Endothelial cell (in vitro differentiated cells): ENCODE measurements around the gene TFG. TPM values are rescaled to one million over a fixed set of nuclear protein-coding genes. Genes with fewer than 3 reads are reported as not detected.

Experiments used
- DNase-seq: peaks from one replicate; pipeline ENCODE4 v3.0.0; 2021; ENCODE audit warnings: low spot score
- H3K27ac Mint-ChIP-seq: one replicate; pipeline ENCODE4 v1.8.0; 2021; ENCODE audit warnings: mixed read lengths, inconsistent platforms; ENCODE audit not compliant: unreplicated experiment
- H3K27me3 Mint-ChIP-seq: one replicate; pipeline ENCODE4 v1.8.0; 2021; ENCODE audit warnings: mild to moderate bottlenecking, moderate library complexity, mixed read lengths, inconsistent platforms; ENCODE audit not compliant: unreplicated experiment
- H3K36me3 Mint-ChIP-seq: one replicate; pipeline ENCODE4 v1.8.0; 2021; ENCODE audit warnings: mild to moderate bottlenecking, low read depth, mixed read lengths, inconsistent platforms; ENCODE audit not compliant: unreplicated experiment
- H3K4me1 Mint-ChIP-seq: one replicate; pipeline ENCODE4 v1.8.0; 2021; ENCODE audit warnings: mild to moderate bottlenecking, mixed read lengths, inconsistent platforms; ENCODE audit not compliant: unreplicated experiment
- H3K4me3 Mint-ChIP-seq: one replicate; pipeline ENCODE4 v1.8.0; 2021; ENCODE audit warnings: mild to moderate bottlenecking, mixed read lengths, inconsistent platforms; ENCODE audit not compliant: unreplicated experiment
- H3K9me3 Mint-ChIP-seq: one replicate; pipeline ENCODE4 v1.8.0; 2021; ENCODE audit warnings: mixed read lengths, inconsistent platforms; ENCODE audit not compliant: unreplicated experiment
- CTCF ChIP-seq: fragments of 200-600 bp; sonication (generic); IDR thresholded peaks from one replicate; pipeline ENCODE4 v1.5.0; 2021; ENCODE audit warnings: antibody characterized with exemption; ENCODE audit not compliant: unreplicated experiment
- total RNA-seq: library from RNA; stranded (reverse); fragmentation: NEBNext Ultra II Directional; extraction: Animal tissue kit (Norgen Biotek cat#: 25700); gene quantifications from one replicate; pipeline ENCODE4 v1.2.1, GENCODE V29; 2021; ENCODE audit not compliant: unreplicated experiment

The TFG gene
- total RNA-seq, 1 donor from 2014 or later = 74.7 TPM

GRCh38 chr3:100775226-100775625, 65.9 kb downstream of the TFG start:
- no peaks in the 10 kb centered on the region for H3K36me3 Mint-ChIP-seq
- no peaks in the 10 kb centered on the region for H3K9me3 Mint-ChIP-seq
- no peak for TF ChIP-seq CTCF
- no peak for DNase-seq
- H3K27ac Mint-ChIP-seq = no peak overlapping the region
- H3K4me3 Mint-ChIP-seq = no peak overlapping the region
- peaks cover 5% of the 10 kb centered on the region for H3K27me3 Mint-ChIP-seq
- no peaks in the 10 kb centered on the region for H3K4me1 Mint-ChIP-seq

- Mint-ChIP-seq H3K36me3 (no peaks in the 10 kb centered on the region), H3K9me3 (no peaks in the 10 kb centered on the region)
Observed at GRCh38 chr3:100775669-100776068, 66.4 kb downstream of the TFG start.

GRCh38 chr3:100776097-100776729, 66.9 kb downstream of the TFG start:
- Mint-ChIP-seq H3K27me3 (peaks cover 5% of the 10 kb centered on the region), H3K27ac (no peak overlapping the region), H3K4me3 (no peak overlapping the region), H3K36me3 (no peaks in the 10 kb centered on the region), H3K9me3 (no peaks in the 10 kb centered on the region), H3K4me1 (no peaks in the 10 kb centered on the region)
- DNase-seq = no peak
- no peak for TF ChIP-seq CTCF

More at GRCh38 chr3:100775669-100776068, 66.4 kb downstream of the TFG start:
- peaks cover 5% of the 10 kb centered on the region for H3K27me3 Mint-ChIP-seq
- H3K4me1 Mint-ChIP-seq = no peaks in the 10 kb centered on the region
- DNase-seq = no peak
- no peak for TF ChIP-seq CTCF
- no peak overlapping the region for H3K4me3 Mint-ChIP-seq
- H3K27ac Mint-ChIP-seq = no peak overlapping the region

- Mint-ChIP-seq H3K27ac (no peak overlapping the region), H3K4me3 (no peak overlapping the region), H3K36me3 (no peaks in the 10 kb centered on the region), H3K27me3 (peaks cover 5% of the 10 kb centered on the region), H3K9me3 (no peaks in the 10 kb centered on the region), H3K4me1 (no peaks in the 10 kb centered on the region)
- TF ChIP-seq CTCF = no peak
- no peak for DNase-seq
Observed at GRCh38 chr3:100776746-100777145, 67.5 kb downstream of the TFG start.

GRCh38 chr3:100777271-100777670, 68.0 kb downstream of the TFG start:
- H3K27ac Mint-ChIP-seq = no peak overlapping the region
- H3K4me1 Mint-ChIP-seq = no peaks in the 10 kb centered on the region
- H3K36me3 Mint-ChIP-seq = no peaks in the 10 kb centered on the region
- TF ChIP-seq CTCF = no peak
- H3K27me3 Mint-ChIP-seq = peaks cover 5% of the 10 kb centered on the region
- H3K4me3 Mint-ChIP-seq = no peak overlapping the region
- DNase-seq = no peak
- no peaks in the 10 kb centered on the region for H3K9me3 Mint-ChIP-seq
